ENCODE data around the gene TBX19.

DNA sequence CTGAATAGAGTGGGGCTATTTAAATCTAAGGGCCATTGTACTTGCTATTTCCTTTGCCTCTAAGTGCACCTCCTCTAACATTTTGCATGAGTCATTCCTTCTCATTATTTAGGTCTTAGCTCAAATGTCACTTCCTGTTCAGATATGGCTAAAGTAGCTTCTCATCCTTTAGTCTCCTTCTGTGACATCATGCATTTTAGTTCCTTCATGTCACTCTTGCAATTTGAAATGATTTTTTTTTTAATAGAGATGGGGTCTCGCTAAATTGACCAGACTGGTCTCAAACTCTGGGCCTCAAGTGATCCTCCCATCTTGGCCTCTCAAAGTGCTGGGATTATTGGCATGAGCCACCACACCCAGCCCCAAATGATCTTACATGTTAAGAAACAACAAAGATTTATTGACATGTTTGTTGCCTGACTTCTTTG, 6.6 kb downstream of the TBX19 start:
- TF ChIP-seq, protein P1, sequence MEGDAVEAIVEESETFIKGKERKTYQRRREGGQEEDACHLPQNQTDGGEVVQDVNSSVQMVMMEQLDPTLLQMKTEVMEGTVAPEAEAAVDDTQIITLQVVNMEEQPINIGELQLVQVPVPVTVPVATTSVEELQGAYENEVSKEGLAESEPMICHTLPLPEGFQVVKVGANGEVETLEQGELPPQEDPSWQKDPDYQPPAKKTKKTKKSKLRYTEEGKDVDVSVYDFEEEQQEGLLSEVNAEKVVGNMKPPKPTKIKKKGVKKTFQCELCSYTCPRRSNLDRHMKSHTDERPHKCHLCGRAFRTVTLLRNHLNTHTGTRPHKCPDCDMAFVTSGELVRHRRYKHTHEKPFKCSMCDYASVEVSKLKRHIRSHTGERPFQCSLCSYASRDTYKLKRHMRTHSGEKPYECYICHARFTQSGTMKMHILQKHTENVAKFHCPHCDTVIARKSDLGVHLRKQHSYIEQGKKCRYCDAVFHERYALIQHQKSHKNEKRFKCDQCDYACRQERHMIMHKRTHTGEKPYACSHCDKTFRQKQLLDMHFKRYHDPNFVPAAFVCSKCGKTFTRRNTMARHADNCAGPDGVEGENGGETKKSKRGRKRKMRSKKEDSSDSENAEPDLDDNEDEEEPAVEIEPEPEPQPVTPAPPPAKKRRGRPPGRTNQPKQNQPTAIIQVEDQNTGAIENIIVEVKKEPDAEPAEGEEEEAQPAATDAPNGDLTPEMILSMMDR (IDR thresholded peaks at IDR 0.05) = no peak
- TF ChIP-seq POLR2A (IDR thresholded peaks at IDR 0.05) (no peak), POLR2AphosphoS5 (IDR thresholded peaks at IDR 0.05) (no peak), EP300 (IDR thresholded peaks at IDR 0.05) (no peak)
